Left lung (tissue), 10 donors: ENCODE measurements around the gene TKTL1. TPM values are rescaled to one million over a fixed set of nuclear protein-coding genes. Genes with fewer than 3 reads are reported as not detected.

Source experiments
- ATAC-seq: fragments of 200-7000 bp; cut with Tn5 transposase; one replicate; pipeline ENCODE4 v1.9.1; 2020; ENCODE audit warnings: moderate library complexity
- DNase-seq, 4 donors: peaks; one replicate each; pipeline ENCODE4 v3.0.0-alpha.2; 2013 to 2020
- H3K27ac ChIP-seq, 2 donors: fragments of 200-600 bp; sonication (generic) in 1 of 2; one replicate each; pipeline versions ENCODE4 v1.5.0 to v1.8.0; 2020 to 2021
- H3K27me3 ChIP-seq, 2 donors: fragments of 200-600 bp; sonication (generic) in 1 of 2; one replicate each; pipeline versions ENCODE4 v1.5.0 to v1.8.0; 2020 to 2021
- H3K36me3 ChIP-seq, 2 donors: fragments of 200-600 bp; sonication (generic) in 1 of 2; one replicate each; pipeline versions ENCODE4 v1.5.0 to v1.8.0; 2020 to 2021
- H3K4me1 ChIP-seq, 2 donors: fragments of 200-600 bp; one replicate each; pipeline ENCODE4 v1.8.0; 2021
- H3K4me3 ChIP-seq, 2 donors: fragments of 200-600 bp; sonication (generic) in 1 of 2; one replicate each; pipeline versions ENCODE4 v1.5.0 to v1.8.0; 2020 to 2021; ENCODE audit warnings: mild to moderate bottlenecking in 1 of 2
- H3K9me3 ChIP-seq, 2 donors: fragments of 200-600 bp; sonication (generic) in 1 of 2; one replicate each; pipeline versions ENCODE4 v1.5.0 to v1.8.0; 2020 to 2021
- intact Hi-C, 2 donors: fragments of 100-400 bp; cut with DNase I; formaldehyde crosslinking; loops; one replicate each; pipeline versions ENCODE4 v1.11.2 to v1.14.2; 2022
- polyA plus RNA-seq, 6 donors: library from polyadenylated mRNA; unstranded; fragments of 120-200 nt; gene quantifications; one replicate each; pipeline ENCODE4 v1.2.1, GENCODE V29; 2013; ENCODE audit not compliant: insufficient read length in 6 of 6
- total RNA-seq, 2 donors: library from RNA; stranded (reverse); fragmentation: NEBNext Ultra II Directional; extraction: Animal tissue kit (Norgen Biotek cat#: 25700); gene quantifications; one replicate each; pipeline ENCODE4 v1.2.1, GENCODE V29; 2021
- TF ChIP-seq, protein P1 (sequence below), 2 donors: fragments of 200-600 bp; sonication (generic) in 1 of 2; IDR thresholded peaks; one replicate each; pipeline versions ENCODE4 v1.5.0 to v1.8.0; 2021; ENCODE audit warnings: antibody characterized with exemption in 2 of 2
- donor health status: DM: no; HTN: yes; CAD: no.
- donor health status: DM: no; HTN: no; CAD: no.

TKTL1 gene
- total and polyA plus RNA-seq, 8 donors: 0.27 to 0.52 (median 0.43) TPM; not detected in 1

DNA sequence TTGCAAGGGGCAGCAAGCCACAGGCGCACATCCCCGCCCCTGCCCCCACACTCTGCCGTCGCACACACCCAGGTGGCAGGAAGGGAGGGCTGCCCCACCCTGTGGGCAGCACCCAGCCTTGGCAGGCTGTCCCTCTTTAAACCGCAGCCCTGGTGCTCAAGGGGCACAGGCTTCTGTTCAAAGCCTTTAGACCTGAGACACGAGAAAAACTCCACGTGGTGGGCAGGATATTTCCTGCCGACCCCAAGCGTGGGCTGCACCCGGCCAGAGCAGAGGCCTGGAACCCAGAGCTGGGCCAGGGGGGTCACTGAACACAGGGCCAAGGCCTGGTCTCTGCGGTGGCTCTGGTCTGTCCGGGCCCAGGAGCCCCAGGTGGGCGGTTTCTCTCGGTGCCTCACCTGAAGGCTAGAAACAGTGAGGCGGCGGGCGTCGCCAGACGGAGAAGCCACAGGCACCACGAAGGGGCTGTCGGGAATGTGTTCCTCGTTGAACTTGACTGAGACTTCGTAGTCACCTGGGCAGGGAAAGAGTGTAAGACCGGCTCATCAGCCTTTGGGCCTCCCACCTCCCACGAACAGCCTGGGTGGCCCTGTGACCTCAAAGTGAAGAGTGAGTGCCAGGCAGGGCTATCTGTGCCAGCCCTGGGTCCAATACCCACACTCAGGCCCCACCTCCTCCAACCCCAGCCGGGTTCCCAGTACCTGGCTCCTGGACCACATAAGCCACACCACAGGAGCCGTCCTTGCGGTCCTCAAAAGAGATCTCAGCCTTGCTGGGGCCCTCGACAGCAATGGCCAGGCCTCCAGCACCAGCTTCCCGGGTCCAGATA, 55.8 kb downstream of the TKTL1 start:
- TF ChIP-seq, protein P1, sequence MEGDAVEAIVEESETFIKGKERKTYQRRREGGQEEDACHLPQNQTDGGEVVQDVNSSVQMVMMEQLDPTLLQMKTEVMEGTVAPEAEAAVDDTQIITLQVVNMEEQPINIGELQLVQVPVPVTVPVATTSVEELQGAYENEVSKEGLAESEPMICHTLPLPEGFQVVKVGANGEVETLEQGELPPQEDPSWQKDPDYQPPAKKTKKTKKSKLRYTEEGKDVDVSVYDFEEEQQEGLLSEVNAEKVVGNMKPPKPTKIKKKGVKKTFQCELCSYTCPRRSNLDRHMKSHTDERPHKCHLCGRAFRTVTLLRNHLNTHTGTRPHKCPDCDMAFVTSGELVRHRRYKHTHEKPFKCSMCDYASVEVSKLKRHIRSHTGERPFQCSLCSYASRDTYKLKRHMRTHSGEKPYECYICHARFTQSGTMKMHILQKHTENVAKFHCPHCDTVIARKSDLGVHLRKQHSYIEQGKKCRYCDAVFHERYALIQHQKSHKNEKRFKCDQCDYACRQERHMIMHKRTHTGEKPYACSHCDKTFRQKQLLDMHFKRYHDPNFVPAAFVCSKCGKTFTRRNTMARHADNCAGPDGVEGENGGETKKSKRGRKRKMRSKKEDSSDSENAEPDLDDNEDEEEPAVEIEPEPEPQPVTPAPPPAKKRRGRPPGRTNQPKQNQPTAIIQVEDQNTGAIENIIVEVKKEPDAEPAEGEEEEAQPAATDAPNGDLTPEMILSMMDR (IDR thresholded peaks at IDR 0.05): no peak
- peak in 1 of 4 donors; percentile 50 for DNase-seq
- H3K4me1 ChIP-seq: peaks cover 0 to 20% of the 10 kb centered on the region in 2 donors
- no peak overlapping the region for H3K4me3 ChIP-seq
- H3K27ac ChIP-seq: peak overlapping the region in 1 of 2 donors; percentile 23
- H3K36me3 ChIP-seq: peaks cover 0 to 84% of the 10 kb centered on the region in 2 donors
- H3K27me3 ChIP-seq: no peaks in the 10 kb centered on the region
- peak; percentile 38 for ATAC-seq
- H3K9me3 ChIP-seq: no peaks in the 10 kb centered on the region
- intact Hi-C loops: no loop called here

DNA sequence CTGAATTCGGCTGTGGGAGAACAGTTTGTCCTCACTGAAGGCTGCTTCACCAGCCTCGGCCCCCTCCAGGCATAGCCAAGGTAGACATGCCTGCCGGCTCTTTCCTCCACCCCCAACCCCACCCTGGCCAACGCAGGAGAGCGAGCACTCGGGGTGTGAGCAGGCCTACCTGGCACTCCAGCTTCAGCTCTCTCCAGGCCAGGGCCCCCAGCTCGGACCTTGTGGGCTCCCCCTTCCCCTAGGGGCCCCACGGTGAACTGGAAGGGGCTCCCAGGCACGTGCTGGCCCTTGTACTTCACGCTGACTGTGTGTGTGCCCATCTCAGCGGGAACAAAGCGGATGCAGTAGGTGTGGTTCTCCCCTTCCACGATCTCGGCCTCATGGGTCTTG, 56.4 kb downstream of the TKTL1 start:
- Histone ChIP-seq H3K4me1 (peaks cover 0 to 21% of the 10 kb centered on the region in 2 donors), H3K36me3 (peaks cover 0 to 91% of the 10 kb centered on the region in 2 donors), H3K4me3 (no peak overlapping the region), H3K27me3 (no peaks in the 10 kb centered on the region), H3K27ac (peak overlapping the region in 1 of 2 donors; percentile 23), H3K9me3 (no peaks in the 10 kb centered on the region)
- no peak for ATAC-seq
- no peak for DNase-seq
- intact Hi-C loops: no loop called here
- TF ChIP-seq, protein P1 (IDR thresholded peaks at IDR 0.05): no peak

DNA sequence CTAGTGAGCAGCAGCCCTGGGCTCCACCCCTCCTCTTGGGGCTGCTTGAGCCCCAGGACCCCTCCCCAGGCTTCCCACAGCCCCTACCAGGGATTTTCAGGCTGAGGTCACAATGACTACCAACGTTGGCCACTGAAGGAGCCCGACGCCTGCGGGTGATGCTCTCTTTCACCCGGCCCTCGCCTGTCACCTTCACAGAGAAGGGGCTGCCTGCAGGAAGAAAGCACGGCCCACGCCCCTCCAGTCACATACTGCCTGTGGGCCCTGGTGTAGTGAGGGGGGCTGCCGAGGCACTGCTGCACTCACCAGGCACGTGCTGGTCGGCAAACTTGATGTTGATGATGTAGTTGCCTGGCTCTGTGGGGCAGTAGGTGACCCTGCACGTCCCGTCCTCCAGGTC, 56.9 kb downstream of the TKTL1 start:
- TF ChIP-seq, protein P1 (IDR thresholded peaks at IDR 0.05): no peak
- no peak overlapping the region for H3K27ac ChIP-seq
- peaks cover 0 to 20% of the 10 kb centered on the region in 2 donors for H3K4me1 ChIP-seq
- H3K36me3 ChIP-seq: peaks cover 0 to 95% of the 10 kb centered on the region in 2 donors
- no peak overlapping the region for H3K4me3 ChIP-seq
- no peaks in the 10 kb centered on the region for H3K27me3 ChIP-seq
- intact Hi-C loops: no loop called here
- H3K9me3 ChIP-seq: no peaks in the 10 kb centered on the region
- no peak for DNase-seq
- no peak for ATAC-seq

DNA sequence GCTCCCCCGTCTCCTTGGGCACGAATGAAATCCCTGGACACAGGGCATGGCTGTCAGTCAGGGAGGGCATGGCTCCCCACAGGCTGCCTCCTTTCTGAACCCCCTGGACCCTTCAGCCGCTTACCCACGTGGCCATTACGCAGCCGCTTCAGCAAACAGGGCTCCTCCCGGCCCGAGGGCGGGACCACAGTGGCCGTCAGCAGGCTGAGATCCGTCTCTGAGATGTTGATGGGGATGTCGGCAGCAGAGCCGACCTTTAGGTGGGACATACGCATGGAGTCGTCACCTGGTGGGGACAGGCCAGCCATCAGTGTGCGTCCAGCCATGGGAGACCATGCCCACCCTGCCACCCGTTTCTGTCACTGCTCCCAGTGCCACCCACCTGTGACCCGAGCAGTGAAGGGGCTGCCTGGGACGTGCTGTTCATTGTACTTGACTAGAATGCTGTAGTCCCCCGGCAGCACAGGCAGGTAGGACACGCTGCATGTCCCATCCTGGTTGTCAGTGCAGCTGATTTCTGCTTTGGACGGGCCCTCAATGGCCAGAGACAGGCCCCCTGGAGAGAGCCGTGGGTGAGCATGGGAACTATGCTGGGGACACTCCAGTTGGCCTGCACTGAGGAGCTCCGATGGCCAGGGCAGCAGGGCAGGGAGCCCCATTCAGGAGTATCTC, 57.7 kb downstream of the TKTL1 start:
- ATAC-seq (no peak), DNase-seq (no peak)
- Histone ChIP-seq H3K27me3 (no peaks in the 10 kb centered on the region), H3K4me1 (peaks cover 0 to 21% of the 10 kb centered on the region in 2 donors), H3K4me3 (no peak overlapping the region), H3K27ac (no peak overlapping the region), H3K9me3 (no peaks in the 10 kb centered on the region), H3K36me3 (peaks cover 0 to 100% of the 10 kb centered on the region in 2 donors)
- intact Hi-C loops: no loop called here
- TF ChIP-seq, protein P1 (IDR thresholded peaks at IDR 0.05): no peak

DNA sequence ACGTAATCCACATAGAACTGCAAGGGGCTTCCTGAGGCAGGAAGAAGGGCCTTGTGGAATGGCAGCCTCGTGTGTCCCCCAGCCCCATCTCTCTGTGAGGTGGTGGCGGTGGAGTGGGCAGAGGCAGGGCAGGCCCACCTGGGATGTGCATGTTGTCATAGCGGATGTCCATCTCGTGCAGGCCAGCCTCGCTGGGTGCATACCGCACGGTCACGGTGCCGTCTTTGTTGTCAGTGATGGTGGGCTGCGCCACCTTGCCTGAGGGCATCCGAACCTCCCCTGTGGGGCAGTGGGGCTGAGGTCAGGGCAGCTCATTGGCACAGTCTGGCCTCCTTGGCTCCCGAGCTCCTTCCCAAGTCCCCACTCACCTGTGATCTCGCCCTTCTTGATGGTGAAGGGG, 58.4 kb downstream of the TKTL1 start:
- Histone ChIP-seq H3K4me3 (no peak overlapping the region), H3K9me3 (no peaks in the 10 kb centered on the region), H3K4me1 (peaks cover 0 to 23% of the 10 kb centered on the region in 2 donors), H3K27ac (no peak overlapping the region), H3K36me3 (peaks cover 0 to 100% of the 10 kb centered on the region in 2 donors), H3K27me3 (no peaks in the 10 kb centered on the region)
- DNase-seq (no peak), ATAC-seq (no peak)
- intact Hi-C loops: no loop called here
- TF ChIP-seq, protein P1 (IDR thresholded peaks at IDR 0.05): no peak
